Osteocyte (in vitro differentiated cells): ENCODE results near the gene LTBP3. TPM values are rescaled to one million over a fixed set of nuclear protein-coding genes. Genes with fewer than 3 reads are reported as not detected.
A peak's percentile ranks its signal among the peaks of the same experiment; 100 is the strongest.

ENCODE experiments used
- DNase-seq: peaks from one replicate; pipeline ENCODE4 v3.0.0; 2021; ENCODE audit warnings: mixed read lengths; ENCODE audit not compliant: unreplicated experiment; ENCODE audit errors: extremely low spot score
- H3K27ac Mint-ChIP-seq: one replicate; pipeline ENCODE4 v1.8.0; 2021; ENCODE audit warnings: mild to moderate bottlenecking, mixed read lengths; ENCODE audit not compliant: unreplicated experiment
- H3K27me3 Mint-ChIP-seq: one replicate; pipeline ENCODE4 v1.8.0; 2021; ENCODE audit warnings: mixed read lengths; ENCODE audit not compliant: unreplicated experiment
- H3K36me3 Mint-ChIP-seq: one replicate; pipeline ENCODE4 v1.8.0; 2021; ENCODE audit warnings: mixed read lengths; ENCODE audit not compliant: unreplicated experiment
- H3K4me1 Mint-ChIP-seq: one replicate; pipeline ENCODE4 v1.8.0; 2021; ENCODE audit warnings: mixed read lengths; ENCODE audit not compliant: unreplicated experiment
- H3K4me3 Mint-ChIP-seq: one replicate; pipeline ENCODE4 v1.8.0; 2021; ENCODE audit warnings: mild to moderate bottlenecking, moderate library complexity, mixed read lengths; ENCODE audit not compliant: unreplicated experiment
- H3K9me3 Mint-ChIP-seq: one replicate; pipeline ENCODE4 v1.8.0; 2021; ENCODE audit warnings: mixed read lengths; ENCODE audit not compliant: unreplicated experiment
- total RNA-seq: library from RNA; stranded (reverse); gene quantifications from 2 replicates; pipeline ENCODE4 v1.2.1, GENCODE V29; 2021
- TF ChIP-seq, protein P1 (sequence below): fragments of 200-600 bp; sonication (generic); IDR thresholded peaks from 2 replicates; pipeline ENCODE4 v1.5.0; 2021; ENCODE audit warnings: antibody characterized with exemption, mild to moderate bottlenecking, moderate library complexity

The LTBP3 gene
- total RNA-seq, 1 donor from 2014 or later = 256 TPM

DNA sequence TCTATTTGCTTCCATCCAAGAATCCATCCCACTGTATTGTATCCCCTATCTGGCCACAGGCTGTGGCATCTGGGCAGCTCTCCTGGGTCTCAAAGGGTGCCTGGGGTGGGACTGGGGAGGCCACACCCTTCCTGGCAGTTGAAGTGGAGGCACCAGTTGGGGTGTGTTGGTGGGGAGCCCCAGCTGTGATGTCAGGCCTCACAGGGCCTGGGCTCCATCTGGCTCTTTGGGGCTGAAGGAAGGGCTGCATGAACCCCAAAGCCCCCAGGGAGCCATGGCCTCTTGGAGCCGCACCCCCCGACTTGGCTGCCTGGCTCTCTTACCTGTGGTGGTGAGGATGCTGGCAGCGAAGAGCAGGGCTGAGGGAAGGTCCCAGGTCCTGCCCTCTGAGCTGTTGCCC is 37.0 kb upstream of the LTBP3 start:
- Mint-ChIP-seq H3K27me3 (no peaks in the 10 kb centered on the region), H3K27ac (no peak overlapping the region), H3K36me3 (peaks cover 7% of the 10 kb centered on the region), H3K4me3 (no peak overlapping the region), H3K9me3 (no peaks in the 10 kb centered on the region), H3K4me1 (peaks cover 13% of the 10 kb centered on the region)
- TF ChIP-seq, protein P1, sequence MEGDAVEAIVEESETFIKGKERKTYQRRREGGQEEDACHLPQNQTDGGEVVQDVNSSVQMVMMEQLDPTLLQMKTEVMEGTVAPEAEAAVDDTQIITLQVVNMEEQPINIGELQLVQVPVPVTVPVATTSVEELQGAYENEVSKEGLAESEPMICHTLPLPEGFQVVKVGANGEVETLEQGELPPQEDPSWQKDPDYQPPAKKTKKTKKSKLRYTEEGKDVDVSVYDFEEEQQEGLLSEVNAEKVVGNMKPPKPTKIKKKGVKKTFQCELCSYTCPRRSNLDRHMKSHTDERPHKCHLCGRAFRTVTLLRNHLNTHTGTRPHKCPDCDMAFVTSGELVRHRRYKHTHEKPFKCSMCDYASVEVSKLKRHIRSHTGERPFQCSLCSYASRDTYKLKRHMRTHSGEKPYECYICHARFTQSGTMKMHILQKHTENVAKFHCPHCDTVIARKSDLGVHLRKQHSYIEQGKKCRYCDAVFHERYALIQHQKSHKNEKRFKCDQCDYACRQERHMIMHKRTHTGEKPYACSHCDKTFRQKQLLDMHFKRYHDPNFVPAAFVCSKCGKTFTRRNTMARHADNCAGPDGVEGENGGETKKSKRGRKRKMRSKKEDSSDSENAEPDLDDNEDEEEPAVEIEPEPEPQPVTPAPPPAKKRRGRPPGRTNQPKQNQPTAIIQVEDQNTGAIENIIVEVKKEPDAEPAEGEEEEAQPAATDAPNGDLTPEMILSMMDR = no peak
- no peak for DNase-seq

DNA sequence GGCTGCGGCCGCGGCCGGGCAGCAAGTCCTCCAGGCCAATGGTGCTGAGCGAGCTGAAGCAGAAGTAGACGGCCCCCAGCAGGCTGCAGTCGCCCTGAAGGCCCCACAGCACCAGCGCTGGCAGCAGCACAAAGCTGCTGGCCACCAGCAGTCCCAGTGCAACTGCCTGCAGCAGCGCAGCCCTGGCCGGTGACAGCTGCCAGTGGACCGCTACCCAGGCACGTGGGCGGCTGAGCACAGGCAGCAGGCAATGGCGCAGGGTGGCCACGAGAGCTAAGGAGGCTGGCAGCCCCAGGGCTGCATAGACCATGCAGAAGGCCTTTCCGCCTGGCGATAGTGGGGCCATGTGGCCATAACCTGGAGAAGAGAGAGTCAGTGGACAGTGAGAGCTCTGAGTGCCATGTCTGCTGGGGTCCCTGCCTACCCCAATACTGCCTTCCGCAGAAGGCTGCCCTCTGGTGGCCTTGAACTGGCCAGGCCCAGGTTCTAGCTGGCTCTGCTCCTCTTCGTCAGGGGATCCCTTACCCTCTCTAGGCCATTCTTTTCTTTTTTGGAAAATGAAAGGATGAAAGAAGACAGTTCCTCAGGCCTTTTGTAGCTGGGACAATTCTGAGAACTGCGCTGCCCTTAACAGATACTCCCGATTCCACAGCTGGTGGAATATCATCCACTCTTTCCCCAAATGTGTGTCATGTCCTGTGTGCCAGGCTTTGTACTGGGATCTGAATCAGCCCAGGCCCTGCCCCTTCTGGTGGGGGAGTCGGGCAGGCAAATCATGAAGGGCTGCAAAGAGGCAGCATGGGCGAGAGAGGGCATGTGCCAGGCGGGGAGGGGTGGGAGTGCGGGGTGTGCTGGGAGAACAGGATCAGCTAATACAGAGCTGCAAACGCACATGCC is 35.6 kb upstream of the LTBP3 start:
- H3K27me3 Mint-ChIP-seq = no peaks in the 10 kb centered on the region

DNA sequence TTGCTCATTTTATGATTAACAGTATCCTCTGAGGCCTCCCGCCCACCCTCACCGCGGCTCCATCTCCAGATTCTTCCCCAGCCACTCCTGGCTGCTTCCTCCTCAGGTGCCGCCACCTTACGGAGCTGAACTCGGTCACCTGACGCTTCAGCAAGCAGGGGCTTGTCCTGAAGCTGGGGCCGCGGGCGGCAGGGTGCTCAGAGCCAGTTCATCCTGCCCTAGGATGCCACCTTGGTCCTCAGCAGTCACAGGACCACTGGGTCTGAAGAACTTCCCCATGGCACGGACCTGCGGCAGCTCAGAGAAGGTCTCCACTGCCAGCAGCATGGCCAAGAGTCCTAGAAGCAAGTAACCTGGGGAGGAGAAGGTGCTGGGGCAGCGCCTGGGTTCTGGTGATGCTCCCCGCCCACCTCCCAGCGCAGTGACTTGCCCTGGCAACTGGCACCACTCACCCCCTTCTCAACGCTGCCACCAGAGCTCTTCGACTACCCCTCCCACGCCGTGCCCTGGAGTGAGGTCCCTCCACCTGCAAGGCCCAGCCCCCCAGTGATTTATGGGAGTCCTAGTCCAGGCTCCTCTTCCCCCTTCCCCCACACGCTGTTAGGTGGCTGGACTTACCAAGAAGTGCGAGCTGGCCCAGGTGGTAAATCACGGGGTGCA is 34.8 kb upstream of the LTBP3 start:
- H3K4me3 Mint-ChIP-seq = no peak overlapping the region
- peaks cover 8% of the 10 kb centered on the region for H3K36me3 Mint-ChIP-seq
- TF ChIP-seq, protein P1 = no peak
- H3K27me3 Mint-ChIP-seq = no peaks in the 10 kb centered on the region
- DNase-seq = no peak
- no peaks in the 10 kb centered on the region for H3K9me3 Mint-ChIP-seq
- H3K27ac Mint-ChIP-seq = no peak overlapping the region
- peaks cover 24% of the 10 kb centered on the region for H3K4me1 Mint-ChIP-seq

More for the DNA sequence above, 35.6 kb upstream of the LTBP3 start:
- Mint-ChIP-seq H3K36me3 (peaks cover 7% of the 10 kb centered on the region), H3K27ac (no peak overlapping the region), H3K4me1 (peaks cover 16% of the 10 kb centered on the region), H3K4me3 (no peak overlapping the region), H3K9me3 (no peaks in the 10 kb centered on the region)
- no peak for DNase-seq
- TF ChIP-seq, protein P1 = peak; percentile 73

DNA sequence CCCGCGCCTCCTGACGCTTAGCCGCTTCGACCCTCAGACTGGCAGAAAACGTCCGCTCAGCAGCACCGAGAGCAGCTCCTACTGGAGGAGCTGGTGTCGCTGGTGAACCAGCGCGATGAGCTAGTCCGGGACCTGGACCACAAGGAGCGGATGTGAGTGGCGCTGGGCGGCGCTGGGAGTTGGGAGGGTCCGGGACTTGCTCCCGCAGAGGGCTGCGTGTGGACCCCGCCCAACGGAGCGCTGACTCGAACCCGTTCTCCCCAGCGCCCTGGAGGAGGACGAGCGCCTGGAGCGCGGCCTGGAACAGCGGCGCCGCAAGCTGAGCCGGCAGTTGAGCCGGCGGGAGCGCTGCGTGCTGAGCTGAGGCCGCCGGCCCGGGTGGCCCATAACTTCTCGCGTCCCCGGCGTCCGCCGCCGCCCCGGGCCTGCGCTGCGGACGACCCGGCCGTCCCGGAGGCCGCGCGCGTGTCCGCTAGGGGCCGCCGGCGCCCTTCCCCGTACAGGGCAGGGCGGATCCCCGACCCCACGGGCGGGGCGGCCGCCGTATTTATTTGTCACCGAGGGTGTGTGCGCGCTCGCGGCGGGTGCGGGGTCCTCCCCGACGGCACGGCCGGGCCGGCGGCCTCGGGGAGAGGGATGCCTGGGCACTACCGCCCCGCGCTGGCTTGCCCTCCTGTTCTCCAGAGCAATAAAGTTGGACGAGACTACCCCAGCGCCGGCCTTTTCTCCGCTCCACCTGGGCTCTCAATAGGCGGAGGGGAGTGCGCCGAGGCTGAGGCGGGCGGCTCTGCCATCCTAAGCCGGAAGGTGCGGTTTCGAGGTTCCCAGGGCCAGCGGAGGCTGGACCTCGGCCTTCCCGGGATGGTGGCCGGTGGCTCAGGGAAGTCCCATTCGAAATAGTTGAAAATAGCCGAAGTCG is 34.0 kb upstream of the LTBP3 start:
- TF ChIP-seq, protein P1 = peak; percentile 32
- H3K27me3 Mint-ChIP-seq = no peaks in the 10 kb centered on the region
- no peak overlapping the region for H3K4me3 Mint-ChIP-seq
- DNase-seq = no peak
- no peak overlapping the region for H3K27ac Mint-ChIP-seq
- peaks cover 7% of the 10 kb centered on the region for H3K36me3 Mint-ChIP-seq
- peaks cover 31% of the 10 kb centered on the region for H3K4me1 Mint-ChIP-seq
- no peaks in the 10 kb centered on the region for H3K9me3 Mint-ChIP-seq
